ENCODE measurements around the gene FGD3.

FGD3 gene

DNA sequence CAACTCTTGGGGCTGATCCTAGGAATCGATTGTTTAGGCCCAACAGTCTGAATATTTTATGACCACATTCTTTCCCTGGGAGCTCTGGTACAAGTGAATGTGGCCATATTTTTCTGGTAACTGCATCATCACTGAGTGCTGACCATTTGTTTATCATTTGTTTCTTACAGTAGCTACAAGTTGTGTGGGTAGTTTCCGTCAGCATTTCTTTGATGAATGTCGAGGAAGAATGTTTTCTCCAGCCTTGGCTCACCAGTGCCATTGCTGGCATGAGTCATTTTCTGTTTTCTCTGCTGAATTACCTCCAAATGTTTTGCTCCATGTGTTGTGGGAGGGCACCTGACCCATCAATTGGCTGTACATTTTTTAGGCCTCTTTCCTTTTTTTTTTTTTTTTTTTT lies 134.6 kb downstream of the FGD3 start:
- H3K4me3 Mint-ChIP-seq: no peak overlapping the region
- H3K36me3 Mint-ChIP-seq (ENCODE audit: low read depth): peaks cover 31% of the 10 kb centered on the region
- no peaks in the 10 kb centered on the region for H3K27me3 Mint-ChIP-seq
- peaks cover 4% of the 10 kb centered on the region for H3K9me3 Mint-ChIP-seq
- no peak for ATAC-seq
- H3K4me1 Mint-ChIP-seq: peaks cover 32% of the 10 kb centered on the region
- H3K27ac Mint-ChIP-seq: peak overlapping the region; percentile 69
- no peak for DNase-seq

GRCh38 chr9:93082841-93083411 lies 135.6 kb downstream of the FGD3 start:
- Mint-ChIP-seq H3K4me3 (no peak overlapping the region), H3K27ac (peak overlapping the region; percentile 49)

GRCh38 chr9:93083592-93084470 lies 136.5 kb downstream of the FGD3 start:
- peaks cover 39% of the 10 kb centered on the region for H3K36me3 Mint-ChIP-seq (ENCODE audit: low read depth)
- H3K9me3 Mint-ChIP-seq: peaks cover 4% of the 10 kb centered on the region
- DNase-seq (no peak), ATAC-seq (peak; percentile 63)
- H3K27ac Mint-ChIP-seq: peak overlapping the region; percentile 88
- H3K27me3 Mint-ChIP-seq: no peaks in the 10 kb centered on the region
- H3K4me1 Mint-ChIP-seq: peaks cover 32% of the 10 kb centered on the region
- H3K4me3 Mint-ChIP-seq: peak overlapping the region; percentile 40

More at GRCh38 chr9:93082841-93083411, 135.6 kb downstream of the FGD3 start:
- Mint-ChIP-seq H3K27me3 (no peaks in the 10 kb centered on the region), H3K4me1 (peaks cover 28% of the 10 kb centered on the region), H3K9me3 (peaks cover 4% of the 10 kb centered on the region), H3K36me3 (ENCODE audit: low read depth) (peaks cover 34% of the 10 kb centered on the region)
- ATAC-seq (no peak), DNase-seq (no peak)

DNA sequence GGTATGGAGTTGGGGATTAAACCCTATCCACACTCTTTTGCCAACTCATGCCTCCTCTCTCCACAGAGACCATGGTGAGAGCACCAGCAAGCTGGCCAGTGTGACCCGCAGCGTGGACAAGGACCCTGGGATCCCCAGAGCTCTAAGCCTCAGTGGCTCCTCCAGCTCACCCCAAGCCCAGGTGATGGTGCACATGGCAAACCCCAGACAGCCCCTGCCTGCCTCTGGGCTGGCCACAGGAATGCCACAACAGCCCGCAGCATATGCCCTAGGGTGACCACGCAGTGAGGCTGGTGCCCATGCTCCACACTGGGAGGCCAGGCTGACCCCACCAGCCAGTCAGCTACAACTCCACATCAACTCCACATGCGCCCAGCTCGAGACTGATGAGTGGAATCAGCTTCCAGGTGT lies 137.2 kb downstream of the FGD3 start:
- H3K27ac Mint-ChIP-seq: no peak overlapping the region
- ATAC-seq: no peak
- peaks cover 34% of the 10 kb centered on the region for H3K4me1 Mint-ChIP-seq
- H3K36me3 Mint-ChIP-seq (ENCODE audit: low read depth): peaks cover 42% of the 10 kb centered on the region
- no peak overlapping the region for H3K4me3 Mint-ChIP-seq
- no peak for DNase-seq
- H3K27me3 Mint-ChIP-seq: no peaks in the 10 kb centered on the region
- H3K9me3 Mint-ChIP-seq: peaks cover 4% of the 10 kb centered on the region

DNA sequence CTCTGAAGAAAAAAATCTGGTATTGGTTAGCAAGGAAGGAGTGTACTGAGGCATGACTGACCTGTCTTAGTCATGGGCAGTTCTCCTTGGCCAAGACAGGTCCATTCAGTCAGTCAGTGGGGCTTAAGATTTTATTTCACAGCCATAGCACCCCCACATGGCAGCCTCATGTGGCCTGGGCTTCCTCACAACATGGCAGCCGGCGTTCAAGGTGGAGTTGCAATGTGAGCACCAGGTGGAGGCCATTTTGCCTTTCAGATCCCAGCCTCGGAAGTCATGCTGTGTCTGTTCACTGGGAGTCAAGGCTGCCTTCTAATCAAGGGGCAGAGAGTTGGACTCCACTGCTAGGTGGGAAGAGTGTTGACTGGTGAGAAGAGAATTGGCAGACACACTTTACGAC lies 138.4 kb downstream of the FGD3 start:
- Mint-ChIP-seq H3K9me3 (peaks cover 8% of the 10 kb centered on the region), H3K4me3 (no peak overlapping the region), H3K4me1 (peaks cover 44% of the 10 kb centered on the region), H3K36me3 (ENCODE audit: low read depth) (peaks cover 47% of the 10 kb centered on the region), H3K27me3 (no peaks in the 10 kb centered on the region), H3K27ac (no peak overlapping the region)
- DNase-seq (no peak), ATAC-seq (no peak)

Measured in activated naive CD8-positive, alpha-beta T cell treated with anti-CD3 and anti-CD28 coated beads, Interleukin-2, amount 50 U/mL, for 24 hours (primary cell).